ENCODE results near the gene PHACTR3.

PHACTR3 gene

GRCh38 chr20:59820204-59821041, 216.1 kb downstream of the PHACTR3 start:
- DNase-seq = no peak

GRCh38 chr20:59821201-59821600, 216.9 kb downstream of the PHACTR3 start:
- no peak for DNase-seq

GRCh38 chr20:59821788-59822187, 217.4 kb downstream of the PHACTR3 start:
- DNase-seq = no peak

- no peak for DNase-seq
Measured at GRCh38 chr20:59822291-59823029, 218.1 kb downstream of the PHACTR3 start.

- DNase-seq = no peak
Measured at GRCh38 chr20:59823030-59823423, 218.7 kb downstream of the PHACTR3 start.

- no peak for DNase-seq
Measured at GRCh38 chr20:59823491-59824259, 219.3 kb downstream of the PHACTR3 start.

GRCh38 chr20:59824711-59825562, 220.6 kb downstream of the PHACTR3 start:
- no peak for DNase-seq

GRCh38 chr20:59825563-59825920, 221.2 kb downstream of the PHACTR3 start:
- no peak for DNase-seq

GRCh38 chr20:59825944-59826759, 221.8 kb downstream of the PHACTR3 start:
- DNase-seq = no peak

- no peak for DNase-seq
Measured at GRCh38 chr20:59827138-59828056, 223.1 kb downstream of the PHACTR3 start.

- DNase-seq = no peak
Measured at GRCh38 chr20:59828125-59829053, 224.0 kb downstream of the PHACTR3 start.

- DNase-seq = no peak
Measured at GRCh38 chr20:59829054-59829785, 224.9 kb downstream of the PHACTR3 start.

GRCh38 chr20:59829786-59830664, 225.7 kb downstream of the PHACTR3 start:
- DNase-seq = no peak

GRCh38 chr20:59830665-59831023, 226.3 kb downstream of the PHACTR3 start:
- no peak for DNase-seq

- DNase-seq = no peak
Measured at GRCh38 chr20:59831024-59831915, 226.9 kb downstream of the PHACTR3 start.

- DNase-seq = no peak
Measured at GRCh38 chr20:59831916-59832270, 227.6 kb downstream of the PHACTR3 start.
